GM21786 (cell line): Measurements from ENCODE around the gene TMEM187.
A peak's percentile ranks its signal among the peaks of the same experiment; 100 is the strongest.

ENCODE experiments used
- ATAC-seq: cut with Tn5 transposase; IDR thresholded peaks from one replicate; pipeline ENCODE4 v1.9.1; 2021; ENCODE audit not compliant: unreplicated experiment

TMEM187 gene

DNA sequence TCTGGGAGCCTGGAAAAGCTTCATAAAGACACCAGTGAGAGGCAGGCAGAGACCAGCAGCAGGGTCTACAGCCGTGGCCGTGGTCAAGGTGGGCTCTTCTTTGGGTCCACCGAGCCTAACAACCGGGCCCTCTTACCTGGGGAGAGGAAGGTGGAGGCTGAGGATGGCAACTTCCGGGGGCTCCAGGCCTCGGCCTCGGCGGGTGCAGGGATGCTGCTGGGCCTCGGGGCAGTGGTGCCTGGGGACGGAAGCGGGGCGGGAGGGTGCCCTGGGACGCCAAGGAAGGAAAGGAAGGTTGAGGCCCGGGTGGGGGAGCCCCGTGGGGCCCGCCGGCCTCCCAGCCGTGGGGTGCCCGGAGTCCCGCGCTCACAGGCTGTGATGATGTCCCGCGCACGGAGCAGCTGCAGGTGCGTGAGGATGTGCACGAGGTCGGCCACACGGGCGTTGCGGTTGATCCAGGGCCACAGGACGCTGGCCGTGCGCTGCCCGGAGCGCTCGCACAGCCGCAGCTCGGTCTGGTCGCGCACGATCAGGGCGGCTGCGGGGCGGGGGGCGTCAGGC is 46.6 kb downstream of the TMEM187 start:
- ATAC-seq: peak; percentile 12

- peak; percentile 45 for ATAC-seq
Measured at GRCh38 chrX:154019633-154020528, 47.3 kb downstream of the TMEM187 start, which contains the start of gene IRAK1. Gene IRAK1, minus strand, starts transcription at chrX:154019902. Its CDS starts 90 bp downstream, at chrX:154019812.

DNA sequence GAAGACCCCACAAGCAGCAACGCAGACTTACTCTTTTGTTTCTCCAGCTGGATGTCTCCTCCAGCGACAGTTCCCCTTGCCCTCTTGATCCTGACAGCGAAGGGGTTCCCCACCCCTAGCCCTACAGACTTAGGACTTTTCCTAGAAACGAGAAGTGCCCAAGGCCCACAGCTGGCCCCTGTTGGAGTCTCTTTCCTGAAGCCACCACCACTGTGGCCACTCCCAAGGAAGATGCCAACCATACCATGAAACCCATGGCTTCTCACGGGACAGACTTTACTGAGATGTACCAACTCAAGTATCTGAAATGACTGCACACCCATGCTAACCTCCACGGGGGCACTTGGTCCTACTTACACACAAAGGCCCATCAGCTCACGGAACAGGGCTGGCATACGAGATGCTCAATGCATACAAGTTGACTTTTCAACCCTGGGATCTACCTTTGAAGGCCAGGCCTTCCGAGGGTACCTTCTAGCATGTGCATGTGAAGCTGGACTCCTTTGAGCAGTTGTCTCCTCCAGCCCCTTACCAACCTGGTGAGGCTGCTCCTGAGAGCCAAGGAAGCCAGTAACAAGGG is 48.1 kb downstream of the TMEM187 start:
- peak; percentile 3 for ATAC-seq

GRCh38 chrX:154021131-154021611 is 48.6 kb downstream of the TMEM187 start:
- no peak for ATAC-seq

GRCh38 chrX:154022108-154022507 is 49.6 kb downstream of the TMEM187 start:
- no peak for ATAC-seq

GRCh38 chrX:154023276-154024000 is 50.9 kb downstream of the TMEM187 start:
- no peak for ATAC-seq

- ATAC-seq: no peak
Measured at GRCh38 chrX:154024271-154024670, 51.7 kb downstream of the TMEM187 start.

GRCh38 chrX:154025230-154025629 is 52.7 kb downstream of the TMEM187 start:
- no peak for ATAC-seq

- ATAC-seq: no peak
Measured at GRCh38 chrX:154026136-154027021, 53.8 kb downstream of the TMEM187 start.

DNA sequence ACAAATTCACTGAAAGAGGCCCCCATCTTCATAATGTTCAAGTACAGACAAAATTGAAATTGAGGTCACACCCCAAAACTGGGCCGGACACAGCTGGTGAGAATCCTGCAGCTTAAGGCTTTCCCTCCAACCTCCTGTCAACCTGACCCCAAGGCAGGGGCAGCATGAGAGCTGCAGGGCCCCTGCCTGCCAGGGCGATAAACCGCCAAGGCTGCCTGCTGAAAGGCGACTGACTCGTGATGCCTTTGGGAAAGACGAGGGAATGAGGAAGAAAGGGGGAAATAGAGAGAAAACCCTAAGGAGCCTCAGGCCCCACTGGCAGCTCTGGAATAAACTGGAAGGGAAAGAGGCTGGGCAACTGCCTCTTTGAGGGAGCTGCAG is 54.5 kb downstream of the TMEM187 start:
- no peak for ATAC-seq

GRCh38 chrX:154027986-154028385 is 55.4 kb downstream of the TMEM187 start:
- no peak for ATAC-seq

GRCh38 chrX:154028502-154029184 is 56.1 kb downstream of the TMEM187 start:
- no peak for ATAC-seq

DNA sequence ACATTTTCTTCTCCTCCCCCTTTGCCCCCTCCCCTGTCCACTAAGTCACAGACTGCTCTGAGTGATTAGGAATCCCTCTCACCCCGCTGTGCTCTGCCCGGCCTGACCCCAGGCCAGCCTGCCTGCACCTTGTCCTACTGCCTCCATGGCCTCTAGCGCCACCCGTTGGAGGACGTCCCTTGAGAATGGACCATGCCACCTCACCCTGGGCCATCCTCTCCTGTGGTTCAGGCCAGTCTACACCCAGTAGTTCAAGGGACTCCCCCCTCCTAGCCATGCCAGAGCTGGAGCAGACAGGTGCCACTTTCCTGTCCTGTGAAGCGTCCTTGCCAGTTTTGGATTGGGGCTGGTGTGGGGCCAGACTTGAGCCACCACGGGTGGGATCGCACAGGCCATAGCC is 56.9 kb downstream of the TMEM187 start:
- ATAC-seq: no peak

DNA sequence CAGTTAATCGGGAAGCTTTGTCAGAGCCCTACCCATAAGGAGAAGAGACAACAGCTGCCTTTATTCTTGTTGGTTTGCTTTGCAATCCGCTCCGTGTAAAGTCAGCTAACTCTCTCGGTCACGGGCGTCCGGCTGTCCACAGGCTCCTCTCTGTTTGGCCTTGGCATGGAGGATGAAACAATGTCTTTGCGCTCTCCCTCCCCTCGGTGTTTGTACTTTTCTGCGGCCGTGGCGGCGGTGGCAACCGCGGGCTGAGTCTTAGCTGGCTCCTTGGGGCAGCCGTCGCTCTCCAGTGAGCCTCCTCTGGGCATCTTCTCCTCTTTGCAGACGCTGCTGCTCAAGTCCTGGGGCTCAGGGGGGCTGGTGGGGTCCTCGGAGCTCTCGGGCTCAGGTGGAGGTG is 57.7 kb downstream of the TMEM187 start:
- no peak for ATAC-seq

DNA sequence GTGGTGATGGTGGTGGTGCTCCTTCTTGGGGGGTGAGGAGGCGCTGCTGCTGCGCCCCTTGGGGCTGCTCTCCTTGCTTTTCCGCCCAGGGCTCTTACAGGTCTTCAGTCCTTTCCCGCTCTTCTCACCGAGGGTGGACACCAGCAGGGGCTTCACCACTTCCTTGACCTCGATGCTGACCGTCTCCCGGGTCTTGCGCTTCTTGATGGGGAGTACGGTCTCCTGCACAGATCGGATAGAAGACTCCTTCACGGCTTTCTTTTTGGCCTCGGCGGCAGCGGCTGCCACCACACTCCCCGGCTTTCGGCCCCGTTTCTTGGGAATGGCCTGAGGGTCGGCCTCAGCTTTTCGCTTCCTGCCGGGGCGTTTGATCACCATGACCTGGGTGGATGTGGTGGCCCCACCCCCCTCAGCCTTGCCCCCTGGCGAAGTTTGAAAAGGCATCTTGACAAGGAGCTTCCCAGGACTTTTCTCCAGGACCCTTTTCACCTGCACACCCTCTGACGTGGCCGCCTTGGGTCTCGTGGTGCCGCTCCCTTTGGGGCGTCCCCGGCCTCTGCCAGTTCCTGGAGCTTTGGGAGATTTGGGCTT is 58.3 kb downstream of the TMEM187 start:
- no peak for ATAC-seq

DNA sequence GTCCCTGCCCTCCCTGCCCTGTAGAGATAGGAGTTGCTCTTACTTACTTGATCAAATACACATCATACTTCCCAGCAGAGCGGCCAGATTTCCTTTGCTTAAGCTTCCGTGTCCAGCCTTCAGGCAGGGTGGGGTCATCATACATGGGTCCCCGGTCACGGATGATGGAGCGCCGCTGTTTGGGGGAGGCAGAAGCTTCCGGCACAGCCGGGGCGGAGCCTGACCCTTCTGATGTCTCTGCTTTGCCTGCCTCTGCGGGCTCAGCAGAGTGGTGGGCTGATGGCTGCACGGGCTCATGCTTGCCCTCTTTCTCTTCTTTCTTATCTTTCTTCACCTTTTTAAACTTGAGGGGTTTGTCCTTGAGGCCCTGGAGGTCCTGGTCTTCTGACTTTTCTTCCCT is 59.6 kb downstream of the TMEM187 start:
- no peak for ATAC-seq

- no peak for ATAC-seq
Measured at GRCh38 chrX:154032653-154033052, 60.1 kb downstream of the TMEM187 start.
